H9 (cell line): ENCODE measurements around the gene GNL3L. TPM values are rescaled to one million over a fixed set of nuclear protein-coding genes. Genes with fewer than 3 reads are reported as not detected.
A peak's percentile ranks its signal among the peaks of the same experiment; 100 is the strongest.

Experiments used
- DNase-seq: peaks from one replicate; pipeline ENCODE4 v3.0.0-alpha.2; 2017
- H2AFZ ChIP-seq: one replicate; pipeline ENCODE4 v1.6.1; 2013; ENCODE audit warnings: mild to moderate bottlenecking, low read length, control low read depth, moderate library complexity
- H2AK5ac ChIP-seq: 2 replicates; pipeline ENCODE4 v1.6.1; 2013; ENCODE audit warnings: low read length, control low read depth, mixed read lengths; ENCODE audit not compliant: insufficient read length
- H2BK120ac ChIP-seq: one replicate; pipeline ENCODE4 v1.6.1; 2013; ENCODE audit warnings: low read depth, mild to moderate bottlenecking, low read length, control low read depth, inconsistent platforms; ENCODE audit not compliant: poor library complexity, severe bottlenecking
- H2BK12ac ChIP-seq: 2 replicates; pipeline ENCODE4 v1.6.1; 2013; ENCODE audit warnings: low read length, control low read depth, mixed read lengths, low read depth; ENCODE audit not compliant: insufficient read length
- H2BK15ac ChIP-seq: 2 replicates; pipeline ENCODE4 v1.6.1; 2013; ENCODE audit warnings: low read depth, low read length, control low read depth
- H2BK20ac ChIP-seq: one replicate; pipeline ENCODE4 v1.6.1; 2013; ENCODE audit warnings: low read depth, mild to moderate bottlenecking, low read length, control low read depth, inconsistent platforms; ENCODE audit not compliant: poor library complexity, severe bottlenecking
- H2BK5ac ChIP-seq: 2 replicates; pipeline ENCODE4 v1.6.1; 2013; ENCODE audit warnings: low read length, control low read depth, mixed read lengths; ENCODE audit not compliant: insufficient read length
- H3K14ac ChIP-seq: 2 replicates; pipeline ENCODE4 v1.6.1; 2013; ENCODE audit warnings: low read length, control low read depth; ENCODE audit not compliant: insufficient read depth
- H3K18ac ChIP-seq: 2 replicates; pipeline ENCODE4 v1.6.1; 2013; ENCODE audit warnings: low read depth, mild to moderate bottlenecking, mixed read lengths, low read length, control low read depth; ENCODE audit not compliant: insufficient read length
- H3K23ac ChIP-seq: 2 replicates; pipeline ENCODE4 v1.6.1; 2013; ENCODE audit warnings: low read length, control low read depth, mixed read lengths, low read depth; ENCODE audit not compliant: insufficient read length
- H3K23me2 ChIP-seq: 2 replicates; pipeline ENCODE4 v1.6.1; 2013; ENCODE audit warnings: low read depth, mild to moderate bottlenecking, mixed read lengths, low read length, control low read depth; ENCODE audit not compliant: insufficient read length, poor library complexity, severe bottlenecking
- H3K27ac ChIP-seq: 2 replicates; pipeline ENCODE4 v1.5.1; 2013; ENCODE audit warnings: low read length, control low read depth, mixed read lengths, low read depth; ENCODE audit not compliant: insufficient read length
- H3K27me3 ChIP-seq: 2 replicates; pipeline ENCODE4 v1.6.1; 2013; ENCODE audit warnings: low read length, control low read depth, inconsistent platforms; ENCODE audit not compliant: insufficient read depth
- H3K4ac ChIP-seq: 2 replicates; pipeline ENCODE4 v1.6.1; 2013; ENCODE audit warnings: low read depth, mild to moderate bottlenecking, control low read depth, inconsistent platforms, low read length, moderate library complexity
- H3K4me1 ChIP-seq: 2 replicates; pipeline ENCODE4 v1.6.1; 2013; ENCODE audit warnings: low read length, control low read depth, inconsistent platforms; ENCODE audit not compliant: insufficient read depth
- H3K4me2 ChIP-seq: 2 replicates; pipeline ENCODE4 v1.6.1; 2013; ENCODE audit warnings: low read length, control low read depth, mixed read lengths; ENCODE audit not compliant: insufficient read length, insufficient read depth
- H3K56ac ChIP-seq: 2 replicates; pipeline ENCODE4 v1.6.1; 2013; ENCODE audit warnings: low read depth, mild to moderate bottlenecking, mixed read lengths, low read length, control low read depth; ENCODE audit not compliant: insufficient read length
- H3K79me1 ChIP-seq: 2 replicates; pipeline ENCODE4 v1.6.1; 2013; ENCODE audit warnings: low read depth, mild to moderate bottlenecking, moderate library complexity, low read length, control low read depth, inconsistent platforms; ENCODE audit not compliant: insufficient read depth, poor library complexity, severe bottlenecking
- H3K79me2 ChIP-seq: 2 replicates; pipeline ENCODE4 v1.6.1; 2013; ENCODE audit warnings: low read length, control low read depth, inconsistent platforms; ENCODE audit not compliant: insufficient read depth
- H3K9ac ChIP-seq: 2 replicates; pipeline ENCODE4 v1.6.1; 2013; ENCODE audit warnings: low read length, control low read depth, mixed read lengths; ENCODE audit not compliant: insufficient read length; ENCODE audit errors: extremely low read depth
- H3K9me3 ChIP-seq: one replicate; pipeline ENCODE4 v1.6.1; 2013; ENCODE audit warnings: low read depth, low read length, inconsistent platforms; ENCODE audit not compliant: control insufficient read depth
- H3T11ph ChIP-seq: one replicate; pipeline ENCODE4 v1.6.1; 2013; ENCODE audit warnings: mild to moderate bottlenecking, low read length, control low read depth, inconsistent platforms
- H4K20me1 ChIP-seq: one replicate; pipeline ENCODE4 v1.6.1; 2013; ENCODE audit not compliant: control insufficient read depth, insufficient read length, insufficient read depth
- H4K5ac ChIP-seq: 2 replicates; pipeline ENCODE4 v1.6.1; 2013; ENCODE audit warnings: low read depth, mild to moderate bottlenecking, mixed read lengths, low read length, control low read depth; ENCODE audit not compliant: insufficient read length
- H4K8ac ChIP-seq: replicated peaks from 2 replicates; pipeline ENCODE4 v1.6.1; 2013; ENCODE audit warnings: low read length, control low read depth, mixed read lengths, low read depth; ENCODE audit not compliant: insufficient read length
- H4K91ac ChIP-seq: 2 replicates; pipeline ENCODE4 v1.6.1; 2013; ENCODE audit warnings: low read depth, mild to moderate bottlenecking, moderate library complexity, mixed read lengths, low read length, control low read depth; ENCODE audit not compliant: insufficient read length
- H3K27ac Mint-ChIP-seq, 3 experiments: 2 replicates in 2 of 3; 3 replicates in 1 of 3; pipeline ENCODE4 v1.8.0; 2020 to 2021; ENCODE audit warnings: mixed read lengths in 3 of 3, mild to moderate bottlenecking in 1 of 3, moderate library complexity in 1 of 3
- H3K27me3 Mint-ChIP-seq: 2 replicates; pipeline ENCODE4 v1.8.0; 2021; ENCODE audit warnings: low read depth, mild to moderate bottlenecking, moderate library complexity, mixed read lengths
- H3K36me3 Mint-ChIP-seq, 3 experiments: 2 replicates in 2 of 3; 3 replicates in 1 of 3; pipeline ENCODE4 v1.8.0; 2020 to 2021; ENCODE audit warnings: low read depth in 3 of 3, mixed read lengths in 3 of 3; ENCODE audit not compliant: insufficient read depth in 1 of 3
- H3K4me1 Mint-ChIP-seq, 2 experiments: 2 replicates each; pipeline ENCODE4 v1.8.0; 2020; ENCODE audit warnings: mixed read lengths in 2 of 2
- H3K4me3 Mint-ChIP-seq, 2 experiments: 2 replicates in 1 of 2; 3 replicates in 1 of 2; pipeline ENCODE4 v1.8.0; 2020 to 2021; ENCODE audit warnings: mild to moderate bottlenecking in 2 of 2, mixed read lengths in 2 of 2, moderate library complexity in 1 of 2
- H3K9me3 Mint-ChIP-seq, 2 experiments: 2 replicates in 1 of 2; 3 replicates in 1 of 2; pipeline ENCODE4 v1.8.0; 2020; ENCODE audit warnings: mild to moderate bottlenecking in 2 of 2, mixed read lengths in 2 of 2, moderate library complexity in 1 of 2
- WGBS: extraction: QIAGEN DNeasy Blood & Tissue Kit; methylation state at CpG from one replicate; pipeline ENCODE4 v1.1.7; 2013; ENCODE audit warnings: missing lambda C conversion rate, low lambda C conversion rate, mixed read lengths; ENCODE audit not compliant: insufficient read length; ENCODE audit errors: extremely low coverage; 5-methylcytosine and 5-hydroxymethylcytosine counted together
- total RNA-seq: library from RNA; stranded (reverse); gene quantifications from 2 replicates; pipeline ENCODE4 v1.2.1, GENCODE V29; 2021
- TF ChIP-seq, protein P1 (sequence below): fragments of 200-600 bp; sonication (generic); conservative IDR thresholded peaks from 3 replicates; pipeline ENCODE4 v1.8.0; 2021; ENCODE audit warnings: antibody characterized with exemption, mild to moderate bottlenecking

GNL3L gene
- total RNA-seq, 1 experiment from 2014 or later: 69.2 TPM

DNA sequence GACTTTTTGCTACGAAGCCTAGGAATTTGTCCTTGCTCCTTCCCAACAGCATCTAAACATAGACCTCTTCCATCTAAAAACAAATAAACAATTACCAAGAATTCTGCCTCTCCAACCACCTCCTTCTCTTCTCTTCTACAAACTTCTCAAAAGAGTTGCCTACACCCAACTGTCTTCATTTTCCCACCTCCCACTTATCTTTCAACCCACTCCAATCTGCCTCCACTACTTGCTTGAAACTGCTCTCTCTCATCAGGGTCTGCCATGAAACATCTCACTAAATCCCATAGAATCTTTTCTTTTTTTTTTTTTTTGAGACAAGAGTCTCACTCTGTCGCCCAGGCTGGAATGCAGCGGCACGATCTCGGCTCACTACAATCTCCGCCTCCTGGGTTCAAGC is 33.1 kb upstream of the GNL3L start:
- Histone ChIP-seq H2BK12ac (no peak overlapping the region), H2BK120ac (no peak overlapping the region), H3K14ac (no peak overlapping the region), H3K79me1 (no peaks in the 10 kb centered on the region), H3K9me3 (peaks cover 4% of the 10 kb centered on the region), H4K8ac (no peak overlapping the region), H2BK15ac (no peak overlapping the region), H3K79me2 (peaks cover 3% of the 10 kb centered on the region; the same call in 1 of the 2 replicates), H3K23ac (no peak overlapping the region), H4K5ac (no peak overlapping the region), H2BK5ac (no peak overlapping the region), H3K23me2 (no peaks in the 10 kb centered on the region), H3K4ac (no peak overlapping the region), H2AK5ac (no peak overlapping the region), H4K91ac (no peak overlapping the region), H3K9ac (no peak overlapping the region), H3K56ac (no peak overlapping the region), H3K4me1 (peaks cover 1% of the 10 kb centered on the region), H3K27ac (no peak overlapping the region), H3K4me2 (no peak overlapping the region), H2AFZ (no peak overlapping the region), H3K27me3 (no peaks in the 10 kb centered on the region), H4K20me1 (no peaks in the 10 kb centered on the region), H3T11ph (no peak overlapping the region), H3K18ac (no peak overlapping the region), H2BK20ac (no peak overlapping the region)
- H3K27ac Mint-ChIP-seq: peak overlapping the region in 1 of 3 experiments; percentile 93; a peak in 2 of 7 replicates
- H3K4me3 Mint-ChIP-seq: peak overlapping the region; percentile 82 to 85; a peak in 4 of 5 replicates
- H3K9me3 Mint-ChIP-seq: peaks cover 63 to 67% of the 10 kb centered on the region in 2 experiments
- peaks cover 22 to 37% of the 10 kb centered on the region in 2 experiments for H3K4me1 Mint-ChIP-seq
- H3K27me3 Mint-ChIP-seq: peaks cover 4% of the 10 kb centered on the region
- TF ChIP-seq, protein P1, sequence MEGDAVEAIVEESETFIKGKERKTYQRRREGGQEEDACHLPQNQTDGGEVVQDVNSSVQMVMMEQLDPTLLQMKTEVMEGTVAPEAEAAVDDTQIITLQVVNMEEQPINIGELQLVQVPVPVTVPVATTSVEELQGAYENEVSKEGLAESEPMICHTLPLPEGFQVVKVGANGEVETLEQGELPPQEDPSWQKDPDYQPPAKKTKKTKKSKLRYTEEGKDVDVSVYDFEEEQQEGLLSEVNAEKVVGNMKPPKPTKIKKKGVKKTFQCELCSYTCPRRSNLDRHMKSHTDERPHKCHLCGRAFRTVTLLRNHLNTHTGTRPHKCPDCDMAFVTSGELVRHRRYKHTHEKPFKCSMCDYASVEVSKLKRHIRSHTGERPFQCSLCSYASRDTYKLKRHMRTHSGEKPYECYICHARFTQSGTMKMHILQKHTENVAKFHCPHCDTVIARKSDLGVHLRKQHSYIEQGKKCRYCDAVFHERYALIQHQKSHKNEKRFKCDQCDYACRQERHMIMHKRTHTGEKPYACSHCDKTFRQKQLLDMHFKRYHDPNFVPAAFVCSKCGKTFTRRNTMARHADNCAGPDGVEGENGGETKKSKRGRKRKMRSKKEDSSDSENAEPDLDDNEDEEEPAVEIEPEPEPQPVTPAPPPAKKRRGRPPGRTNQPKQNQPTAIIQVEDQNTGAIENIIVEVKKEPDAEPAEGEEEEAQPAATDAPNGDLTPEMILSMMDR: no peak
- peaks cover 6 to 14% (median 10%) of the 10 kb centered on the region in 3 experiments; a peak in 6 of 7 replicates for H3K36me3 Mint-ChIP-seq
- DNase-seq: no peak
- WGBS: no CpG with 5 or more reads among the region's 6 CpGs
